HG03432 (cell line): Measurements from ENCODE around the gene CACNA2D2.

Source experiments
- ATAC-seq: cut with Tn5 transposase; IDR thresholded peaks from one replicate; pipeline ENCODE4 v1.9.1; 2021; ENCODE audit warnings: mild to moderate bottlenecking, moderate library complexity; ENCODE audit not compliant: unreplicated experiment

The CACNA2D2 gene

DNA sequence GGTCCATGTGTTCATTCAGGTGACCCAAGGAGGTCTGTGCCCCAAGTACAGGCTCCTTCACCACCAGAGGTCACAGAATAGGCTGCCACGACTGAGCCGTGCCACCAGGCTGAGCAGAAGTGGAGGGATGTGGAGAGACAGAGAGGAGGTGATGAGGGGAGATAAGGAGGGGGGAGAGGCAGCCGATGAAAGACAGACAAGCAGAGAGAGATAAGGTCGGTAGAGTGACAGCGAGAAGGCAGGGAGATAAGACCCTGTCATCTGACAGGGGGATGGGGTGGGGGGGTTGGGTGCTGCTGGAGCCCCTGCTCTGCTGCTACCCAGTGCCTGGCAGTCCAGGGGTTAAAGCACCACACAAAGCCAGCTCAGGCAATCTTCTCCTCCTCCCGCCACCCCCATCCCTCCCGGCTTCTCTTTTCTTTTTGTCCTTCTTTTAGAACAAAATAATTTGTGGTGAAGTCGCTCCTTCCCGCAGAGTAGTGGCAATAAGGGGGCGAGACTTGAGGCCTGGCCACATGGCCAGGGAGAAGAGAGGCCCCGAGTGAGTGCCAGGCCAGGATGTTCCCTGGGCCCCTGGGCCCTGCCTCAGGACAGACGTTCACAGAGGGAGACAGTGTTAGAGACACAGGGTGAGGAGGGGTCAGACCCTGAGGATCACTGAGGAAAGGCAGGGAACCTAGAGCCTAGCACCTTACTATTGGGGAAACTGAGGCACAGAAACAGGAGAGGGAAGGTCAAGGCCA, 67.9 kb downstream of the CACNA2D2 start:
- no peak for ATAC-seq

GRCh38 chr3:50433954-50434353, 69.5 kb downstream of the CACNA2D2 start:
- ATAC-seq, result no peak

DNA sequence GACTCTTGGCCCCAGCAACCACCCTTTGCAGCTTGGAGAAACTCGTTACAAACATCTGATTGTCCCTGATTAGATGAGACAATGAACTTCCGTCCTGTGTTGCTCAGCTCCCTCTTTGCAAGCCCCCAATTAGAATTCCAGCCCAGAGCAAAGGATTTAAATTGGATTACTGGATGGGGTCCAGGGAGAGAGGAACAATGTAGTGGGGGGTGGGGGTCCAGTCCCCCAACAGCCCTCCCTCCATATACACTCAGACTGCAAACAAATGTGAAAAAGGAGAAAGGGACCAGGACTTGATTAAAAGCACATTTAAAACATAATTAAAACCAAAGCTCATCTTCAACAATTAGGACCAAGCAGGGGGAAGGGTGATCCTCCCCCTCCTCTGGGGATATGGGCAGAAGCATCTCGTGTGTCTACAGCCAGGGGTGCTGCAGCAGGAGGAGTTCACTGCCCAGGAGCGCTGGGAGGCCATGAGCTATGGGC, 72.4 kb downstream of the CACNA2D2 start:
- no peak for ATAC-seq

GRCh38 chr3:50430191-50430590, 73.2 kb downstream of the CACNA2D2 start:
- ATAC-seq, result no peak

DNA sequence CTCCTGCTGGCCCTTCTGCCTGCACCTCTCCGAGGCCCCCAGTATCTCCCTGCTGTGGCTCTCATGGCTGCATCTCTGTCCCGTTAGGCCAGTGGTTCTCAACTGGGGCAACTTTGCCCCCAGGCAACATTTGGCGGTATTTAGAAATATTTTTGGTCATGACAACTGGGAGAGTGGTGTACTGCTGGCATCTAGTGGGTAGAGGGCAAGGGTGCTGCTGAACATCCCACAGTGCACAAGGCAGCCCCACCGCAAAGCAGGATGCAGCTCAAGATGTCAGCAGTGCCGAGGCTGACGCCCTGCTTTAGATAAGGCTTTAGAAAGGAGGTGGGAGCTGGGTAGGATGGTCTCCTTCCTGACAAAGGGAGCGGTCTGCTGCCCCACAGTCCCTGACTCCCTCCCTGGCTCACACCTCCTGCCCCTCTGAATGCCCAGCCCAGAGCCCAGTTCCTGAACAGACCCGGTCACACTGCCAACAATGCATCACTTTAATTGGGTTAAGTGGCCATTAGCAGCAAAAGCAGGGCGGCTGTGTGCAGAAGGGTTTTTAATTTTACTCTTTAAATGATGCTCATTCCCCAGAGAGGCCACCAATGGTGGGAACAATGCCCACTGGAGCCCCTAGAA, 75.3 kb downstream of the CACNA2D2 start:
- ATAC-seq, result no peak

GRCh38 chr3:50427217-50427616, 76.2 kb downstream of the CACNA2D2 start:
- no peak for ATAC-seq

DNA sequence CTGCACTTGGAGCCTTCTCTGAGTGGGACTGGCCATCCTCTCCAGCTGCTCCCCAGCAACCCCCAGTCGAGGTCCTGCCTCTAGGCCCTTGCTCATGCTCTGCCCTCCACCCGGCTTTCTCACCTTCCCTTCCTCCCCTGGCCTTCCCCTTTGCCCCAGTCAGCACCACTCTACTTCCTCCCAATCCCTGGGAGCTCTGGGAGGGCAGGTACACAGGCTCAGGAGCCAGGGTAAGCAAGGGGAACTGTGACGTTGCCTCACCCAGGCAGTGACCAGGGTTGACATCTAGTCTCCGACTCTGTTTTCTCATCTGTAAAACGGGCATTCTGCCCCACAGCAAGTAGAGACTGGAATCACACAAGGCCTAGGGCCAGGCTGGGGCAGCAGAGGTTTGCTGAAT, 77.5 kb downstream of the CACNA2D2 start:
- ATAC-seq, result no peak

DNA sequence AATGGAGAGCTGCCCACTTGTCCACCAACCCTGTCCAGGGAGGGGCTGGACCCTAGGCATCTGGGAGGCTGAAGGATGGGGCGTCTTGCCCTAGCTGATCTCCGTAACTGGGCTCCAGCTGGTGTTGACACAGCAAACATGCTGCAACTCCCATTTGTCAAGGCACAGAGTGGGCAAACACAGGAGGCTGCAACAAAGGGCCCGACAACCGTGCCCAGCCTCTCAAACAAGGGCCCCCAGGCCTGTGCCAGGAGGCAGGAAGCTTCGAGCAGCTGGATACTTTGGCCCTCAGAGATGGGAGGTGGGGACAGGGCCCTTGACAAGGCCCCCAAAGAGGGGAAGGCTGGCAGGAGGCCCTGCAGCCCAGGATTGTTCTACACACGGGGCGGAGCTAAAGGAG, 79.9 kb downstream of the CACNA2D2 start:
- ATAC-seq, result no peak

DNA sequence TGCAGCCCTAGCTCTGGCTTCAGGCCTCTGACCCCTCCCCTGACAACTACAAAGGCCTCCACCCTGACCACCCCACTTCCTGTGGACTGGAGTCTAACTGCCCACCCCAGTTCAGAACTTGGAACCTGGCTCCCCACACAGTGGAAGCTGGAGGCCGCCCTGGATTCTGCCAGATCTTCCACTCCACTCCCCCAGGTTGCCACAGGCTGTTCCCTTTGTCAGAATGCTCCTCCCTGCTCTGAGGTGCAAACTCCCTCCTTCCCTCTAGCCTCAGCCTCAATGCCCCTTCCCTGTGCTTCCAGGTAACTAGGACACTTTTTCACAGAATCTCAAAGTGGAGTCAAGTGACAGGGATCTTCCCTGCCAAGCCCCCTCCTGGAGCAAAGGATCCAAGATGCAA, 81.3 kb downstream of the CACNA2D2 start:
- no peak for ATAC-seq

- ATAC-seq, result no peak
Observed at GRCh38 chr3:50419595-50420370, 83.7 kb downstream of the CACNA2D2 start.

DNA sequence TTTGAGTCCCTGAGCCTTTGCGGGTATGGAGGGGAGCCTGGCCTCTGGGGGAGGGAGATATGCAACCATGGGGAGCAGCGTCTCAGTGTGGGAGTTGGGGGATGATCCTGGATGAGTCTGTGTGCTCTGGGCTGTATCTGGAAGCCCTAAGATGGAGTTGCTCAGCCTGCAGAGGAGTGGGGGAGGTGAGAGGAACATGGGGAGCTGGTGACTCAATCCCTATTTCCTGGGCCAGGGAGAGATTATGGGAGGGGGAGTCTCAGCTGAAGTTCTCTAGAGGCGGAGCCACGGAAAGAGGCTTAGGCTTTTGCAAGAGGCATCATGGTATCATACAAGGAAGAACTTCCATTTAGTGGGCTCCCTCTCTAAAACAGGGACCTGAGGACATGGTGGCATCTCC, 84.6 kb downstream of the CACNA2D2 start:
- ATAC-seq, result no peak

DNA sequence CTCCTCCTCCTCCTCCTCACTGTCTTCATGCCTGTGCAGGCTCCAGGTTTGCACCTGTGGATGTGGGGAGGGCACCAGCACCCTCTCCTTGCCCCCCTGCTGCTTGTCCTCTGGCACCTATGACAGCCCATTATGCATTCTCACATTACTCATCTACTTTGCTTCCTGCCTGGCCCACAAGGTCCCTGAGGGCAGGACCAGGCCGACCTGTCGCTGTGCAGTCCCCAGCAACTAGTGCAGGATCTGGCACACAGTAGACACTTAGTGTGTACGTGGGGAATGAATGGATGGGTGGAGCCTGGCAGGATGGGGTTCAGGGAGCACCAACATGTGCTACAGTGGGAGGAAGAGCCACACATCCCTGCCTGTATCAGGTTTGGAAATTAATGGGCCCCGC, 85.8 kb downstream of the CACNA2D2 start:
- no peak for ATAC-seq

DNA sequence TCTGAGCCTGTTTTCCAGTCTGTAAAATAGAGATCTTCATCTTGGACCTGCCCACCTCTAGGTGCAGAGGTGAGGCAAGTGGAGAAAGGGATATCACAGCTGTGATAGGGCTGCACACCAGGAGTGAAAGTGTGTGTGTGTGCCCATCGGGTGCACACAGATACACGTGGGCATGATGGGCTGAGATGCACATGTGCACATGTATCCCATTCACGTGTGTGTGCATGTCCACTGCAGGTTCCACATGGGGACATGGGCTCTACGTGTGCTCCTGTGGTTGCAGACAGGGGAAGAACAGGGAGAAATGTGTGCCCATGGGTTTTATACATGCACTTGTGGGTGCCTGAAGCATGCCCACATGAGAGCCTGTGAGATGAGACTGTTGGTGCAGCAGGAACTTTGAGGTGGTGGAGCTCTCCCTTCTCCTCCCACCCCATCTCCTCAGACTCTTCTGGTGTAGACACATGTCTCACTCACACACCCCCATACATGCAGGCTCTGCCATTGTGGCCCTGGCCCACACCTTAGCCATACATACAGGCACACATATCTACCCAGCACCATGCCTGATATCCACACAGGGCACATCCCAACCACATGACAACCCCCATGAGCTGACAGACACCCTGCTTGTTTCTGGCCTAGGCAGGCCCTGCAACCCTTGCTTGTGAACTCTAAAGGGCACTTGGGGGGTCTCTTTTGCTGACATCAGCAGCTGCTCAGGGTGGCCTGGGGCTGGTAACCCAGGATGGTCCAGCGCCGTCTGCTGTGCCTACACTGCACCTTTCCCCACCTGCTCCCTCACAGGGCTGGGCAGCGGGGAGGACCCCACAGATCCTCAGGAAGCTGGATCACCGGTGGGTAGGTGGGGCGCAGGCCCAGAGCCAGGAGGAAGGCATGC, 86.4 kb downstream of the CACNA2D2 start:
- no peak for ATAC-seq

DNA sequence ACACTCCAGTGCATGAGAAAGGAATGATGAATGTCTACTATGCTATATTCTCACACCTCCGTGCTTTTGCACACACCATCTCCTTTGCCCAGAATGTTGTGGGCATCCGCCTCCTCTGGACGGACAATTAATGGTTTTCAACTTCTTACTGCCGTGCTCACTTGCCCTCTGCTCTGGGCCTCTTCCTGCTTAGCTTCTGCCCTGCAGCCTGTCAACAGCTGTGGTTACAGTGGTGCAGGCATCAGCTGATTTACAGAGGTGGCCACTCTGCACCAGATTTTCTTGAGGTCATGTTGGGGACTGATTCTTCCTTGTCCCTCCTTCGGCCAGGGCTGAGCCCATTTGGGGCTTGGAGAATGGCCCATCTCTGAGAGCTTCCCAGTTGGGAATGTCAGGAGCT, 87.6 kb downstream of the CACNA2D2 start:
- ATAC-seq, result no peak

GRCh38 chr3:50415061-50415460, 88.4 kb downstream of the CACNA2D2 start:
- ATAC-seq, result no peak

DNA sequence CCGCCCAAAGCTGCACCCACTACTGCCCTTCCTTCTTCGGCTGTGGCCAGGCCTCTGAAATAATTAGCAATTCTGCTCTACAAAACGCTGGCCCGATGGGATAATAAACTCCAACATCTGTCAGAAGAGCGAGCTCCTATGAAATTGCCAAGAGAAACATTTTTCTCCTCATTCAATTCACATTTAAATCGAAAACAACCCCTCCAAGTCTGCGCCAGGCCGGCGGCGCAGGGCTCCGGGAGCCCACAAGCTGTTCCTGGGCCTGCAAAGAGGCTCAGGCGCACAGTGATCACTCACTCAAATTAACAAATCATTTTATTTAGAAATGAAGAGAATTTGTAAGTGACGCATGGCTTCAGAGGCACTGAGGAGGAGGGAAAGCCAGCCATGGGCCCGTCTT, 88.8 kb downstream of the CACNA2D2 start:
- ATAC-seq, result no peak

GRCh38 chr3:50412231-50412754, 91.1 kb downstream of the CACNA2D2 start:
- no peak for ATAC-seq

GRCh38 chr3:50411229-50411628, 92.2 kb downstream of the CACNA2D2 start:
- ATAC-seq, result no peak

- ATAC-seq, result no peak
Observed at GRCh38 chr3:50410608-50411139, 92.8 kb downstream of the CACNA2D2 start.

DNA sequence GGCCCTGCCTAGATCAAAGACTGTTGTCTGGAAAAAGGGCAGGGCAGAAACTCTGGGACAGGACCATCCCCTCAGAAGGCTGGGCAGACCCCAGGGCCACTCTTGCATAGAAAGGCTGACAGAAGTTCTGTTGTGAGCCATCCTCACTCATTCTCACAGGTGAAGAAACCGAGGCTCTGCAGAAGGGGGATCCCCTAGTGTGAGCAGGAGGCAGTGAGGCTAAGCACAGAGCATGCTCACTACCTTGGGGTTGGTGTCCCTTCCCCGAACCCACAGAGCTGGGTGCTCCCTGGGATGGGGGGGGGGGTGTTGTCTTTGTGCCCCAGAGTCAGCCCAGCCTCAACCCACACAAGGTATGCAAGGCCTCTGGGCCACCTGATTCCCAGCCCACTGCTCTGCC, 93.2 kb downstream of the CACNA2D2 start:
- no peak for ATAC-seq
